Psoas muscle (tissue), 8 donors: Measurements from ENCODE around the gene CROCC. TPM values are rescaled to one million over a fixed set of nuclear protein-coding genes. Genes with fewer than 3 reads are reported as not detected.
"Not testable (repeated sequence)": the region's sequence is repeated elsewhere in the genome, so short reads cannot be mapped to it uniquely, and the experiment has no call there.

Experiments
- ATAC-seq, 4 donors: fragments of 200-7000 bp; cut with Tn5 transposase; one replicate each; pipeline ENCODE4 v1.9.1; 2020; ENCODE audit warnings: moderate library complexity in 3 of 4, mild to moderate bottlenecking in 2 of 4
- DNase-seq, 2 donors: peaks; one replicate each; pipeline ENCODE4 v3.0.0-alpha.2; 2020
- H3K27ac ChIP-seq: fragments of 200-600 bp; one replicate; pipeline ENCODE4 v1.8.0; 2022
- H3K27me3 ChIP-seq, 3 donors: fragments of 200-600 bp in 1 of 3; one replicate each; pipeline versions ENCODE4 v1.6.1 to v1.8.0; 2013 to 2022; ENCODE audit warnings: low read length in 2 of 3, mild to moderate bottlenecking in 2 of 3, moderate library complexity in 1 of 3; ENCODE audit not compliant: insufficient read depth in 3 of 3
- H3K36me3 ChIP-seq, 2 donors: fragments of 200-600 bp in 1 of 2; one replicate each; pipeline versions ENCODE4 v1.6.1 to v1.8.0; 2013 to 2022; ENCODE audit warnings: low read depth in 1 of 2, mild to moderate bottlenecking in 1 of 2, moderate library complexity in 1 of 2; ENCODE audit not compliant: insufficient read depth in 1 of 2
- H3K4me1 ChIP-seq: fragments of 200-600 bp; one replicate; pipeline ENCODE4 v1.8.0; 2022
- H3K4me3 ChIP-seq: fragments of 200-600 bp; one replicate; pipeline ENCODE4 v1.8.0; 2022; ENCODE audit warnings: mild to moderate bottlenecking
- H3K9me3 ChIP-seq: fragments of 200-600 bp; one replicate; pipeline ENCODE4 v1.8.0; 2022
- CTCF ChIP-seq: fragments of 200-600 bp; IDR thresholded peaks from one replicate; pipeline ENCODE4 v1.8.0; 2022; ENCODE audit warnings: antibody characterized with exemption
- WGBS, 3 donors: extraction: QIAGEN DNeasy Blood & Tissue Kit; methylation state at CpG; one replicate each; pipeline versions ENCODE4 v1.1.6 to v1.1.7; 2013; 5-methylcytosine and 5-hydroxymethylcytosine counted together
- intact Hi-C, 2 donors: fragments of 100-400 bp; cut with DNase I; formaldehyde crosslinking; loops; one replicate each; pipeline versions ENCODE4 v1.11.0 to v1.14.2; 2022
- polyA plus RNA-seq, 3 donors: library from polyadenylated mRNA; stranded (reverse); fragments of 200-250 nt; gene quantifications; one replicate each; pipeline ENCODE4 v1.2.3, GENCODE V29; 2013
- total RNA-seq, 4 donors: library from RNA; stranded (reverse); fragmentation: NEBNext Ultra II Directional in 2 of 4; extraction: Animal tissue kit (Norgen Biotek cat#: 25700) in 2 of 4; gene quantifications; one replicate each; pipeline versions ENCODE4 v1.2.1 to v1.2.4, GENCODE V29; 2021 to 2023
- donor health status: healthy with polysubstance abuse.
- donor health status: DM: no; HTN: no; CAD: no; lungs with moderate emphysema.
- donor health status: Bipolar disorder and iron deficiency.
- donor health status: healthy.
- donor health status: DM: yes; HTN: yes; CAD: no.
- donor health status: DM: no; HTN: no; CAD: no.
- donor health status: DM: no; HTN: no; CAD: no.
- donor health status: DM: yes; HTN: yes; CAD: no.

Gene CROCC
- total and polyA plus RNA-seq, 7 donors = 3.1 to 6.5 (median 4.8) TPM

- WGBS, 3 donors = 83 to 85% (median 84%) methylated on average over 11 of the region's 11 CpGs
- Histone ChIP-seq H3K4me1 (peaks cover 10% of the 10 kb centered on the region), H3K27ac (peak overlapping the region; percentile 100), H3K9me3 (no peaks in the 10 kb centered on the region), H3K36me3 (no peaks in the 10 kb centered on the region), H3K4me3 (no peak overlapping the region), H3K27me3 (no peaks in the 10 kb centered on the region)
- TF ChIP-seq CTCF = no peak
- ATAC-seq (no peak), DNase-seq (no peak)
- intact Hi-C loops = loop anchor here in 1 of 2 donors (10.0 kb wide), 1 partner anchor 391 kb away; the partner anchor contains the start of gene RNU1-1
Observed at GRCh38 chr1:16905868-16906702, 15.6 kb upstream of the CROCC start.

GRCh38 chr1:16906873-16907272, 14.9 kb upstream of the CROCC start:
- no peaks in the 10 kb centered on the region for H3K27me3 ChIP-seq
- H3K9me3 ChIP-seq = no peaks in the 10 kb centered on the region
- no peak for TF ChIP-seq CTCF
- DNase-seq (no peak), ATAC-seq (no peak)
- H3K36me3 ChIP-seq = no peaks in the 10 kb centered on the region
- H3K4me3 ChIP-seq = no peak overlapping the region
- peak overlapping the region; percentile 100 for H3K27ac ChIP-seq
- peaks cover 10% of the 10 kb centered on the region for H3K4me1 ChIP-seq
- intact Hi-C loops = loop anchor here in 1 of 2 donors (10.0 kb wide), 1 partner anchor 392 kb away; the partner anchor contains the start of gene RNU1-1
- 87 to 91% (median 91%) methylated on average over 4 of the region's 4 CpGs for WGBS, 3 donors

- Histone ChIP-seq H3K9me3 (no peaks in the 10 kb centered on the region), H3K27me3 (no peaks in the 10 kb centered on the region), H3K27ac (no peak overlapping the region), H3K36me3 (no peaks in the 10 kb centered on the region), H3K4me3 (no peak overlapping the region), H3K4me1 (peaks cover 6% of the 10 kb centered on the region)
- WGBS, 3 donors = 84 to 89% (median 88%) methylated on average over 15 of the region's 15 CpGs
- ATAC-seq = no peak
- no peak for TF ChIP-seq CTCF
- no peak for DNase-seq
- intact Hi-C loops = loop anchor here in 1 of 2 donors (10.0 kb wide), 1 partner anchor 393 kb away; the partner anchor contains the start of gene RNU1-1
Observed at GRCh38 chr1:16907870-16908758, 13.6 kb upstream of the CROCC start.

DNA sequence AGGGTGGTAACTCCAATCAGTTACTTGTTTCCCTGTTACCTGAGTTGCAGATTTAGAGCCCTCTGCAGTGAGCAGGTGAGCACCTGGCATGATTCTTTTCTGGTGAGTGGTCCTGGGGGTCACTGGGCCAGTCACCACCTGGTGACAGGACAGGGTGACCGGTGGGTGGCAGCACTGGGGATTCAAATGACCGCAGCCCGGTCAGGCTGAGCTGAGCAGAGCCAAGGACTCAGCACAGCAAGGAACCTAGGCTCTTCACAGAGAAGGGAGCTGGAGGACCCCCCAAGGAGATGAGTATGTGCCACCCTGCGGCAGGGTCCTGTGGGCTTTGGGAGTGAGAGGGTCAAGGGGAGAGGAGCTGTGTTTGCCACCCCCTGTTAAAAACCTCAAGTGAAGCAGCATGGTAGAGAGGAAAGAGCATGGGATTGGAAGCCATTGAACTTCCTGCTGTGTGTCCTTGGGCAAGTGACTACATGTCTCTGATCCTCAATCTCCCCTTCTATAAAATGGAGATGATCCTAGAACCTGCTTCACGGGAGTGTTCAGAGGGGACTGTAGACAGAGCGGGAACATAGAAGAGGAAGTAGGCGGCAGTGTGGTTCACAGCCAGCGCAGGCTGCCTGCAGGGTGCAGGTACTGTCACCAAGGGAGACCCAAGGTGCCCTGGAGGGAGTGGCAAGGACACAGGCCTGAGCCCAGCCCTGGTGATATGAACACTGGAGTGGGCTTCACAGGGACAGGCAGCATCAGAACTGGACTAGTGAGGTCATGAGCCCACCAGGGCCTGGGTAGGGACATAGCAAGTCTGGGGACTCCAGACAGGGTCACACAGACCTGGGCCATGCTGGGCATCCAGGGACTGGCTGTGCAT, 9.6 kb upstream of the CROCC start:
- ATAC-seq, H3K9me3 ChIP-seq, H3K36me3 ChIP-seq, H3K4me1 ChIP-seq, H3K27me3 ChIP-seq, H3K4me3 ChIP-seq, intact Hi-C loops, H3K27ac ChIP-seq: not testable (repeated sequence)
- peak in 1 of 2 donors; percentile 51 for DNase-seq
- 83 to 87% (median 83%) methylated on average over 8 of the region's 8 CpGs for WGBS, 3 donors

DNA sequence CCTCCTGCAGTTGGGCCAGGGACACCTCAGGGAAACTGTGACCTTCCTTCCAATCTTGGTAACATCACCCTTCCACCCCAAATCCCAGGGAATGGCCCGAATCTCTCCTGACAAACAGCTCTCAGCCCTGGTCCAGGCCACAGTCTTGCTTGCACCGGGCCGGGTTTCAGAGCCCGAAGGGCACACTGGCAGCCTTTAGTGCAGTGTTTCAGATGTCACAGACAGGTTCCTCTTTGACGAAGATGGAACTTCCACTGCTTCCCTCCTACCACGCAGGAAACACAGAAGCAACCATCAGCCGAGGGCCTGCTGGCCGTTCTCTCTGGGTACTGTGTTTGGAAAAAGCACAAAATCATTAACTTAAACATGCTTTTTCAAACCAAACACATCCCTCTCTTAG, 9.0 kb upstream of the CROCC start:
- H3K9me3 ChIP-seq, intact Hi-C loops, H3K4me3 ChIP-seq, H3K4me1 ChIP-seq, H3K27me3 ChIP-seq, H3K27ac ChIP-seq, H3K36me3 ChIP-seq, ATAC-seq: not testable (repeated sequence)
- WGBS, 3 donors = 76 to 82% (median 79%) methylated on average over 7 to 8 of the region's 8 CpGs
- DNase-seq = peak in 1 of 2 donors; percentile 46
